GM23338 (cell line): Measurements from ENCODE around the gene RAP2B.

Experiments used
- CREB1 ChIP-seq: fragments of 250-450 bp; sonication (Bioruptor Pico); IDR thresholded peaks from 2 replicates; pipeline ENCODE4 v1.5.0; 2020; ENCODE audit warnings: low read depth, mild to moderate bottlenecking, moderate library complexity
- EZH2 ChIP-seq: fragments of 200-600 bp; sonication (generic); IDR thresholded peaks from one replicate; pipeline ENCODE4 v1.8.0; 2017; ENCODE audit warnings: antibody characterized with exemption, mild to moderate bottlenecking, low read depth; ENCODE audit not compliant: unreplicated experiment
- EZH2phosphoT487 ChIP-seq: fragments of 200-600 bp; sonication (generic); IDR thresholded peaks from one replicate; pipeline ENCODE4 v1.8.1; 2018; ENCODE audit warnings: antibody characterized with exemption; ENCODE audit not compliant: unreplicated experiment
- NANOG ChIP-seq: IDR thresholded peaks from 2 replicates; pipeline ENCODE4 v1.6.1; 2016; ENCODE audit warnings: antibody characterized with exemption, borderline replicate concordance
- POLR2AphosphoS5 ChIP-seq: IDR thresholded peaks from 2 replicates; pipeline ENCODE4 v1.6.1; 2016; ENCODE audit warnings: antibody characterized with exemption, low read depth
- STAT1 ChIP-seq: IDR thresholded peaks from one replicate; pipeline ENCODE4 v1.6.1; 2016; ENCODE audit warnings: antibody characterized with exemption; ENCODE audit not compliant: unreplicated experiment
- TF ChIP-seq, protein P1 (sequence below), 2 experiments: fragments of 200-600 bp in 1 of 2; sonication (generic) in 1 of 2; conservative IDR thresholded peaks; 2 replicates each; pipeline versions ENCODE4 v1.5.1 to v1.6.1; 2016 to 2017; ENCODE audit warnings: antibody characterized with exemption in 2 of 2, low read depth in 2 of 2, mild to moderate bottlenecking in 2 of 2, moderate library complexity in 1 of 2

DNA sequence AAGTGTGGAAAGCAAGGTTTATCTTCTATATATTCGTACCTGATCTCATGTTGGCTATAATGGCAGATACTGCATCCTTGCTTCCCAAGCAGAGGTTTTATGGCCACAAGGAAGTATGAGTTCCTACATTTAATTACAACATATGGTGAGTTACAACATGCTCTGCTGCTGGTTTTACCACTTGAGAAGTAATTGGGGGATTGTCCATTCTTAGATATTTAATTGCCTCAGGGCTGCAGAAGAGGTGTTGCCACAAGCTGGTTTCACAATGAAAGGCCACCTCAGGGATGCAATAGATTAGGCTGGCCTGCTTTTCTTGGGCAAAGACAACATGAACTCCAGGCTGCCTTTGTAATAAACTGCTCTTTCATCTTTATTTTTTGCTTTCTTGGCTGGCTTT, 48.6 kb downstream of the RAP2B start:
- TF ChIP-seq, protein P1, sequence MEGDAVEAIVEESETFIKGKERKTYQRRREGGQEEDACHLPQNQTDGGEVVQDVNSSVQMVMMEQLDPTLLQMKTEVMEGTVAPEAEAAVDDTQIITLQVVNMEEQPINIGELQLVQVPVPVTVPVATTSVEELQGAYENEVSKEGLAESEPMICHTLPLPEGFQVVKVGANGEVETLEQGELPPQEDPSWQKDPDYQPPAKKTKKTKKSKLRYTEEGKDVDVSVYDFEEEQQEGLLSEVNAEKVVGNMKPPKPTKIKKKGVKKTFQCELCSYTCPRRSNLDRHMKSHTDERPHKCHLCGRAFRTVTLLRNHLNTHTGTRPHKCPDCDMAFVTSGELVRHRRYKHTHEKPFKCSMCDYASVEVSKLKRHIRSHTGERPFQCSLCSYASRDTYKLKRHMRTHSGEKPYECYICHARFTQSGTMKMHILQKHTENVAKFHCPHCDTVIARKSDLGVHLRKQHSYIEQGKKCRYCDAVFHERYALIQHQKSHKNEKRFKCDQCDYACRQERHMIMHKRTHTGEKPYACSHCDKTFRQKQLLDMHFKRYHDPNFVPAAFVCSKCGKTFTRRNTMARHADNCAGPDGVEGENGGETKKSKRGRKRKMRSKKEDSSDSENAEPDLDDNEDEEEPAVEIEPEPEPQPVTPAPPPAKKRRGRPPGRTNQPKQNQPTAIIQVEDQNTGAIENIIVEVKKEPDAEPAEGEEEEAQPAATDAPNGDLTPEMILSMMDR (conservative IDR thresholded peaks at IDR 0.05; ENCODE audit: low read depth in 2 of 2): no peak
- TF ChIP-seq POLR2AphosphoS5 (no peak), EZH2 (no peak), STAT1 (no peak), EZH2phosphoT487 (no peak), NANOG (no peak), CREB1 (CRISPR knock-in tag) (no peak)
